Uterus (tissue), 4 donors: ENCODE data around the gene CIPC. TPM values are rescaled to one million over a fixed set of nuclear protein-coding genes. Genes with fewer than 3 reads are reported as not detected.

ENCODE experiments used
- DNase-seq, 2 donors: peaks; one replicate each; pipeline ENCODE4 v3.0.0-alpha.2; 2019 to 2020
- H3K27ac ChIP-seq, 2 donors: fragments of 200-600 bp; sonication (generic); 1 replicate in 1 of 2; 2 replicates in 1 of 2; pipeline ENCODE4 v1.5.1; 2016 to 2018
- H3K27me3 ChIP-seq, 2 donors: fragments of 200-600 bp; sonication (generic); one replicate each; pipeline ENCODE4 v1.5.1; 2018 to 2019; ENCODE audit warnings: control low read depth in 1 of 2
- H3K36me3 ChIP-seq, 2 donors: fragments of 200-600 bp; sonication (generic); one replicate each; pipeline ENCODE4 v1.5.1; 2019; ENCODE audit warnings: control low read depth in 1 of 2
- H3K4me1 ChIP-seq, 2 donors: fragments of 200-600 bp; sonication (generic); one replicate each; pipeline ENCODE4 v1.5.1; 2018 to 2019; ENCODE audit warnings: control low read depth in 1 of 2
- H3K4me3 ChIP-seq, 2 donors: fragments of 200-600 bp; sonication (generic); 1 replicate in 1 of 2; 2 replicates in 1 of 2; pipeline ENCODE4 v1.5.1; 2018 to 2019; ENCODE audit warnings: mild to moderate bottlenecking in 1 of 2
- H3K9me3 ChIP-seq, 2 donors: fragments of 200-600 bp; sonication (generic); one replicate each; pipeline ENCODE4 v1.5.1; 2019; ENCODE audit warnings: control low read depth in 1 of 2
- CTCF ChIP-seq, 4 experiments: fragments of 200-600 bp in 2 of 4; fragments of 450-650 bp in 2 of 4; sonication (generic) in 2 of 4; IDR thresholded peaks; one replicate each; pipeline ENCODE4 v1.5.1; 2016 to 2019; ENCODE audit warnings: antibody characterized with exemption in 4 of 4, mild to moderate bottlenecking in 2 of 4, moderate library complexity in 1 of 4
- POLR2A ChIP-seq, 2 donors: fragments of 450-650 bp; IDR thresholded peaks; one replicate each; pipeline ENCODE4 v1.6.1; 2016; ENCODE audit warnings: antibody characterized with exemption in 2 of 2, mild to moderate bottlenecking in 1 of 2, moderate library complexity in 1 of 2
- intact Hi-C: fragments of 100-400 bp; cut with DNase I; formaldehyde crosslinking; loops from one replicate; pipeline ENCODE4 v1.15.1; 2023; ENCODE audit warnings: low total_unique reads
- total RNA-seq, 4 donors: library from RNA; depleted of rRNA in 3 of 4; stranded (reverse); fragments of >200 nt in 3 of 4; gene quantifications; one replicate each; pipeline versions ENCODE4 v1.1.0 to v1.2.4, GENCODE V29; 2014 to 2023
- donor health status: DM: yes; HTN: yes; CAD: no.

CIPC gene
- total RNA-seq, 4 donors from 2014 or later, result 8.2 to 71.8 (median 28.1) TPM

DNA sequence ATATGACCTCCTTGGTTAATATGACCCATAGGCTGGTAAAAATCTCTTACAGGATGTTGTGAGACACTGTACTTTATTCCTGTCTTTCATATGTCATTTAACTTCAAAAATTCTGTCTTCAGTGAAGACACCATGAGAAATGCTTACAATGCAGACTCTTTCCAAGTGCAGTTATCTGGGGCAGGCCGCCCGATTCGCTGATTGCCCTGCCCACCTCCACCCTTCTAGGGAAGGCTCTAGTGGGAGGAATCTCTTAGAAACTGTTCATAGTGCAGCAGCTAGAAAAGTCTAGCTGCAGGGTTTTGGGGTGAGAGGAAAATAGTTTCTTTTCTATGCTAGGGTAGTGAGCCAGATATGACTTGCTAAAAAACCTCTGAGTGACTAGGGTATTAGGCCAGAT, 15.0 kb upstream of the CIPC start:
- H3K27me3 ChIP-seq, result no peaks in the 10 kb centered on the region
- H3K36me3 ChIP-seq, result no peaks in the 10 kb centered on the region
- no peak overlapping the region for H3K4me3 ChIP-seq
- H3K4me1 ChIP-seq, result no peaks in the 10 kb centered on the region
- no peak for DNase-seq
- TF ChIP-seq CTCF (IDR thresholded peaks at IDR 0.05), result no peak
- no peak for TF ChIP-seq POLR2A (IDR thresholded peaks at IDR 0.05)
- H3K9me3 ChIP-seq, result peaks cover 0 to 5% of the 10 kb centered on the region in 2 donors
- no peak overlapping the region for H3K27ac ChIP-seq
- intact Hi-C loops, result no loop called here

DNA sequence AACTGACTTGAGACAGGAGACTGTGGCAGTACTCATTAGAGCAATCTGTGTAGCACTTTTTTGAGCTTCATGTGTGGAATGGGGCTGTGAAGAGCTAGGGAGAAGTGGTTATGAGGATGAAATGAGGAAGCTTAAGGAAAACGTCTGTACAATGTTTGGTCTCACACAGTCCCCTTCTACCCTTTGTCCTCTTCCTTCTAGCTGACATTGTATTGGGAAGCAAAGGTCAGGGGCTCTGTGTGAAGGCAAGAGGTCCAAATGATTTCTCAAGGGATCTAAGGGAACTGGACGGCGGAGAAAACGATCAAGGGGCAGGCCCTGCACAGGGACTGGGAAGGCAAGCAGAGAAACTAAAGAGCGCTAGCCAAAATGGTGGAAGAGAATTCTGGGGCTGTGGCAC, 13.1 kb upstream of the CIPC start:
- Histone ChIP-seq H3K36me3 (no peaks in the 10 kb centered on the region), H3K27ac (no peak overlapping the region), H3K9me3 (peaks cover 0 to 2% of the 10 kb centered on the region in 2 donors), H3K27me3 (no peaks in the 10 kb centered on the region), H3K4me1 (no peaks in the 10 kb centered on the region), H3K4me3 (no peak overlapping the region)
- TF ChIP-seq CTCF (IDR thresholded peaks at IDR 0.05) (no peak), POLR2A (IDR thresholded peaks at IDR 0.05) (no peak)
- DNase-seq, result no peak
- intact Hi-C loops, result no loop called here

- no peak for DNase-seq
- no peak overlapping the region for H3K27ac ChIP-seq
- no peaks in the 10 kb centered on the region for H3K36me3 ChIP-seq
- H3K9me3 ChIP-seq, result no peaks in the 10 kb centered on the region
- H3K4me3 ChIP-seq, result no peak overlapping the region
- TF ChIP-seq CTCF (IDR thresholded peaks at IDR 0.05) (no peak), POLR2A (IDR thresholded peaks at IDR 0.05) (no peak)
- H3K4me1 ChIP-seq, result no peaks in the 10 kb centered on the region
- intact Hi-C loops, result no loop called here
- no peaks in the 10 kb centered on the region for H3K27me3 ChIP-seq
Observed at GRCh38 chr14:77085538-77085937, 12.5 kb upstream of the CIPC start.

- Histone ChIP-seq H3K4me3 (no peak overlapping the region), H3K27me3 (no peaks in the 10 kb centered on the region), H3K4me1 (no peaks in the 10 kb centered on the region), H3K27ac (no peak overlapping the region), H3K36me3 (no peaks in the 10 kb centered on the region), H3K9me3 (no peaks in the 10 kb centered on the region)
- intact Hi-C loops, result no loop called here
- DNase-seq, result no peak
- TF ChIP-seq CTCF (IDR thresholded peaks at IDR 0.05) (no peak), POLR2A (IDR thresholded peaks at IDR 0.05) (no peak)
Observed at GRCh38 chr14:77086017-77086727, 11.9 kb upstream of the CIPC start.

DNA sequence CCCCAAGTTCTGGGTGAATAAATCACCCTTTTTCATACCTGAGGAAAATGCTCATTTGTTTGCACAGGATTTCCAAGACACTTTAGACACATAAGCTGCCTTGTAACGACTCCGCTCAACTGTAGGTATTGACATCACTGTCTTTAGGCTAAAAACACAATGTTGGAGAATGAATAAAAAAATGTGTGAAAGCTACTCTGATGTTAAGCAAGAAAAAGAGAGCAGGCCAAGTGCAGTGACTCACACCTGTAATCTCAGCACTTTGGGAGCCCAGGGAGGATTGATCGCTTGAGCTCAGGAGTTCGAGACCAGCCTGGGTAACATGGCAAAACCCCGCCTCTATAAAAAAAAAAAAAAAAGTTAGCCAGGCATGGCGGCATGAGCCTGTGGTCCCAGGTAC, 11.1 kb upstream of the CIPC start:
- no peaks in the 10 kb centered on the region for H3K36me3 ChIP-seq
- no peak for DNase-seq
- TF ChIP-seq CTCF (IDR thresholded peaks at IDR 0.05), result no peak
- TF ChIP-seq POLR2A (IDR thresholded peaks at IDR 0.05), result no peak

More for the DNA sequence above, 11.1 kb upstream of the CIPC start:
- Histone ChIP-seq H3K9me3 (no peaks in the 10 kb centered on the region), H3K4me3 (no peak overlapping the region), H3K27me3 (no peaks in the 10 kb centered on the region), H3K4me1 (no peaks in the 10 kb centered on the region), H3K27ac (no peak overlapping the region)
- intact Hi-C loops, result no loop called here
